Hindlimb muscle (tissue), 1 donor: Measurements from ENCODE around the gene OR8D1. TPM values are rescaled to one million over a fixed set of nuclear protein-coding genes. Genes with fewer than 3 reads are reported as not detected.
"Not testable (repeated sequence)": the region's sequence is repeated elsewhere in the genome, so short reads cannot be mapped to it uniquely, and the experiment has no call there.

Experiments used
- DNase-seq: peaks from one replicate; pipeline ENCODE4 v3.0.0-alpha.2; 2013
- polyA plus RNA-seq: library from polyadenylated mRNA; unstranded; fragments of 120-200 nt; gene quantifications from one replicate; pipeline ENCODE4 v1.2.1, GENCODE V29; 2013; ENCODE audit not compliant: insufficient read length

The OR8D1 gene
- polyA plus RNA-seq, 1 donor = not detected

- DNase-seq = no peak
Observed at GRCh38 chr11:124285610-124286344, 28.0 kb downstream of the OR8D1 start.

GRCh38 chr11:124278261-124278660, 35.5 kb downstream of the OR8D1 start:
- no peak for DNase-seq

DNA sequence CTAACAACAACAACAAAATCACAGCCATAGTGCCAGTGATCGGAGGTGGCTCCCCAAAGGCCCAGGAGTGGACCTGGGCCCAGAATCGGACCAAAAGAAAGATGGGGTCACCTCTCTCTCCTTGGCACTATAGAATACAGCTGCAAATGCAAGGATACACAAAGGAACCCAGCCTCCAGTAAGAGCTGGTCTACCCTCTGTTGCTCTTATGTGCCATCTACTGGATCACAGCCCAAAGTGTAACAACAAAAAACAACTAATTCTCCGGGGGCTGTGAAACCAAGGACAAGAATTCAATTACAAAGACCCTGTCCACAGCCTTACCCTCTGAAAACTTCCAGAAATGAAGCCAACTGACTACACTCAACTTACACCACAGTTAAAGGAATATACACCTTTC, 35.9 kb downstream of the OR8D1 start:
- no peak for DNase-seq

GRCh38 chr11:124277207-124277606, 36.5 kb downstream of the OR8D1 start:
- DNase-seq = no peak

GRCh38 chr11:124276081-124276480, 37.7 kb downstream of the OR8D1 start:
- no peak for DNase-seq

- DNase-seq = no peak
Observed at GRCh38 chr11:124274000-124274399, 39.7 kb downstream of the OR8D1 start.

- not testable (repeated sequence) for DNase-seq
Observed at GRCh38 chr11:124270886-124271285, 42.9 kb downstream of the OR8D1 start.

DNA sequence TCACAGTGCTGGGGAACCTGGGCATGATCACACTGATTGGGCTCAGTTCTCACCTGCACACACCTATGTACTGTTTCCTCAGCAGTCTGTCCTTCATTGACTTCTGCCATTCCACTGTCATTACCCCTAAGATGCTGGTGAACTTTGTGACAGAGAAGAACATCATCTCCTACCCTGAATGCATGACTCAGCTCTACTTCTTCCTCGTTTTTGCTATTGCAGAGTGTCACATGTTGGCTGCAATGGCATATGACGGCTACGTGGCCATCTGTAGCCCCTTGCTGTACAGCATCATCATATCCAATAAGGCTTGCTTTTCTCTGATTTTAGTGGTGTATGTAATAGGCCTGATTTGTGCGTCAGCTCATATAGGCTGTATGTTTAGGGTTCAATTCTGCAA, 48.7 kb downstream of the OR8D1 start:
- DNase-seq = not testable (repeated sequence)

- no peak for DNase-seq
Observed at GRCh38 chr11:124256076-124256475, 57.7 kb downstream of the OR8D1 start, which contains the start of gene OR8G5. TSS of gene OR8G5 (plus strand) at chr11:124256376. CDS start at chr11:124264932, 8,556 bp downstream.

Other genes starting within 250 kb of the OR8D1 start
- 101 TPM for gene VWA5A, start 198.5 kb downstream of the OR8D1 start, polyA plus RNA-seq
- gene OR10D3, start 130.6 kb downstream of the OR8D1 start, polyA plus RNA-seq = not detected
- gene OR8G1, start 72.9 kb downstream of the OR8D1 start, polyA plus RNA-seq = not detected
- not detected for gene OR8G5, start 57.6 kb downstream of the OR8D1 start, polyA plus RNA-seq
- not detected for gene OR8D2, start 6.2 kb upstream of the OR8D1 start, polyA plus RNA-seq
- not detected for gene OR8B2, start 70.5 kb upstream of the OR8D1 start, polyA plus RNA-seq
- gene OR8B3, start 85.1 kb upstream of the OR8D1 start, polyA plus RNA-seq = not detected
- not detected for gene OR8B4, start 110.9 kb upstream of the OR8D1 start, polyA plus RNA-seq
- not detected for gene OR8B8, start 131.7 kb upstream of the OR8D1 start, polyA plus RNA-seq
- gene OR8B12, start 229.7 kb upstream of the OR8D1 start, polyA plus RNA-seq = not detected